Common myeloid progenitor, CD34-positive (primary cell): Measurements from ENCODE around the gene ZNF764.
A peak's percentile ranks its signal among the peaks of the same experiment; 100 is the strongest.

Experiments
- CTCF ChIA-PET: fragments of 350-600 bp; sonication (Branson Sonifier 250); formaldehyde crosslinking; loops from one replicate; lab custom pipeline; 2021; ENCODE audit warnings: antibody characterized with exemption; lab: Charles Lee
- POLR2A ChIA-PET: fragments of 350-600 bp; sonication (Branson Sonifier 250); formaldehyde crosslinking; loops from one replicate; lab custom pipeline; 2021; ENCODE audit warnings: antibody characterized with exemption; lab: Charles Lee
- DNase-seq, 3 donors: peaks; one replicate each; pipeline versions ENCODE4 v3.0.0 to v3.0.0-alpha.2; 2013
- H3K27ac ChIP-seq, 2 experiments: 1 replicate in 1 of 2; 2 replicates in 1 of 2; pipeline ENCODE4 v1.7.0; 2013; ENCODE audit warnings: inconsistent platforms in 2 of 2, low read length in 2 of 2, mild to moderate bottlenecking in 2 of 2, low read depth in 1 of 2, moderate library complexity in 1 of 2; ENCODE audit not compliant: severe bottlenecking in 2 of 2, insufficient read depth in 1 of 2, poor library complexity in 1 of 2
- H3K27me3 ChIP-seq, 5 experiments: replicated peaks in 2 of 5; 1 replicate in 3 of 5; 2 replicates in 2 of 5; pipeline versions ENCODE4 v1.6.1 to v1.7.0; 2013; ENCODE audit warnings: low read length in 4 of 5, mild to moderate bottlenecking in 2 of 5, moderate library complexity in 2 of 5, inconsistent platforms in 1 of 5; ENCODE audit not compliant: insufficient read depth in 5 of 5, control insufficient read depth in 4 of 5
- H3K36me3 ChIP-seq, 4 experiments: 1 replicate in 2 of 4; 2 replicates in 2 of 4; pipeline versions ENCODE4 v1.6.1 to v1.7.0; 2013; ENCODE audit warnings: low read length in 3 of 4, control low read depth in 1 of 4, mild to moderate bottlenecking in 1 of 4; ENCODE audit not compliant: control insufficient read depth in 4 of 4, insufficient read depth in 4 of 4
- H3K4me1 ChIP-seq, 4 experiments: 1 replicate in 3 of 4; 2 replicates in 1 of 4; pipeline versions ENCODE4 v1.6.1 to v1.7.1; 2013; ENCODE audit warnings: low read length in 3 of 4, mild to moderate bottlenecking in 3 of 4, control low read depth in 1 of 4, inconsistent platforms in 1 of 4, moderate library complexity in 1 of 4; ENCODE audit not compliant: control insufficient read depth in 4 of 4, insufficient read depth in 4 of 4; ENCODE audit errors: control extremely low read depth in 1 of 4
- H3K4me3 ChIP-seq, 7 experiments: 1 replicate in 4 of 7; 2 replicates in 3 of 7; pipeline versions ENCODE4 v1.5.1 to v1.7.0; 2013; ENCODE audit warnings: mild to moderate bottlenecking in 7 of 7, low read length in 6 of 7, moderate library complexity in 6 of 7, inconsistent platforms in 2 of 7, low read depth in 2 of 7, control low read depth in 1 of 7; ENCODE audit not compliant: insufficient read depth in 4 of 7, control insufficient read depth in 1 of 7; ENCODE audit errors: extremely low read depth in 1 of 7
- H3K9me3 ChIP-seq, 5 experiments: 1 replicate in 4 of 5; 2 replicates in 1 of 5; pipeline versions ENCODE4 v1.6.1 to v1.7.1; 2013; ENCODE audit warnings: low read length in 4 of 5, mild to moderate bottlenecking in 2 of 5, inconsistent platforms in 1 of 5, low read depth in 1 of 5, moderate library complexity in 1 of 5; ENCODE audit not compliant: control insufficient read depth in 4 of 5, insufficient read depth in 2 of 5; ENCODE audit errors: control extremely low read depth in 1 of 5
- WGBS: methylation state at CpG from one replicate; pipeline ENCODE4 v1.1.5; 2013; ENCODE audit not compliant: insufficient coverage; 5-methylcytosine and 5-hydroxymethylcytosine counted together

Gene ZNF764

GRCh38 chr16:30559690-30560089 is 1.5 kb upstream of the ZNF764 start:
- H3K27ac ChIP-seq: no peak overlapping the region
- POLR2A ChIA-PET: no interaction called here
- no peaks in the 10 kb centered on the region for H3K27me3 ChIP-seq
- H3K9me3 ChIP-seq: no peaks in the 10 kb centered on the region
- WGBS: 100% methylated on average over 4 of the region's 6 CpGs
- CTCF ChIA-PET: interaction anchor here (0.6 to 3.3 kb wide), 2 partner anchors 16 to 24 kb away, joined by 3 to 29 read pairs; partner anchors contain the start of gene ZNF747
- no peak overlapping the region for H3K4me3 ChIP-seq
- H3K4me1 ChIP-seq: peaks cover 0 to 24% (median 20%) of the 10 kb centered on the region in 4 experiments
- no peak for DNase-seq
- peaks cover 0 to 14% (median 13%) of the 10 kb centered on the region in 4 experiments for H3K36me3 ChIP-seq

DNA sequence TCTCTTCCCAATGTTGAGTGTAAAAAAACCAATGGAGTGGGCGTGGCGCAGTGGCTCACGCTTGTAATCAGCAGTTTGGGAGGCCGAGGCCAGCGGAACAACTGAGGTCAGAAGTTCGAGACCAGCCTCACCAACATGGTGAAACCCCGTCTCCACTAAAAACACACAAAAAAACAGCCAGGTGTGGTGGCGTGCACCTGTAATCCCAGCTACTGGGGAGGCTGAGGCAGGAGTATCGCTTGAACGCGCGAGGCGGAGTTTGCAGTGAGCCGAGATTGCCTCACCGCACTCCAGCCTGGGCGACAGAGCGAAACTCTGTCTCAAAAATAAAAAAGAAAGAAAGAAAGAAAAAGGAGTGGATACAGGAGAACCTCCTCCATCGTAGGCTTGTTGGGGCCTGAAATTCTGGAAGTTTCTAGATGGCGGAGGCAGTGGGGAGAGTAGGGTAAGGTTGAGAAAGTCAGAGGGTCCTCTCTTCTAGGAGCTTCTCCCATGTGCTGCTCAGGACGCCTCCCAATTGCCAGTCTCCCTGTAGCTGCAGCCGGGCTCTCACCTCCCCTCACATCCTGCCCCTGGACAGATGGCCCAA is 709 bp upstream of the ZNF764 start:
- peaks cover 0 to 25% (median 20%) of the 10 kb centered on the region in 4 experiments for H3K4me1 ChIP-seq
- no peaks in the 10 kb centered on the region for H3K9me3 ChIP-seq
- 97% methylated on average over 15 of the region's 21 CpGs for WGBS

GRCh38 chr16:30557707-30557956 is 542 bp downstream of the ZNF764 start:
- DNase-seq: no peak

More for the DNA sequence above, 709 bp upstream of the ZNF764 start:
- no peak for DNase-seq
- Histone ChIP-seq H3K27me3 (no peaks in the 10 kb centered on the region), H3K36me3 (peaks cover 0 to 22% (median 17%) of the 10 kb centered on the region in 4 experiments), H3K27ac (peak overlapping the region in 1 of 2 experiments; percentile 97), H3K4me3 (peak overlapping the region in 5 of 7 experiments; percentile 8 to 88 (median 75))
- ChIA-PET CTCF (interaction anchor here (0.6 to 3.3 kb wide), 5 partner anchors 8 to 109 kb away, joined by 3 to 29 read pairs (median 6); partner anchors contain the start of genes ZNF747 and ZNF785), POLR2A (interaction anchor here (1.2 to 2.7 kb wide), 3 partner anchors 13 to 27 kb away, joined by 3 to 17 read pairs (median 12); partner anchors contain the start of genes ZNF688 and ZNF747)

DNA sequence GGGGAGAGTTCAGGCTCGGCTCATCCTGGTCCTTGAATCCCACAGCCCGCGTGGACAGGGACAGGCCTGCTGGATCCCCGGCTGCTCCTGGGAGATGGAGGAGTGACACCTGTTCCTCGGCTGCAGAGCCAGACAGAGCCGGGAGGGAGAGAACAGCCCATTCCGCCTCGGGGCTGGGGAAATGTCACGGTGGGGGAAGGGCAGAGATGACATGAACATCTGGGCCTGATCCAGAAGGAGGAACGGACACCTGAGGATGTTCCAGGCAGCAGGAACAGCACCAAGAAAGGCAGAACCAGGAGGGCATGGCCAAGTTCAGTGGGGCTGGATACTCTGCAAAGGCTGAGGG is 2.1 kb downstream of the ZNF764 start:
- H3K4me3 ChIP-seq: no peak overlapping the region
- H3K27me3 ChIP-seq: no peaks in the 10 kb centered on the region
- DNase-seq: no peak
- 92% methylated on average over 7 of the region's 10 CpGs for WGBS
- H3K36me3 ChIP-seq: peaks cover 0 to 34% (median 19%) of the 10 kb centered on the region in 4 experiments
- ChIA-PET POLR2A (no interaction called here), CTCF (interaction anchor here (2.8 kb wide), 1 partner anchor 10 kb away, joined by 9 read pairs; no protein-coding TSS in a partner anchor)
- H3K27ac ChIP-seq: no peak overlapping the region
- H3K4me1 ChIP-seq: peaks cover 0 to 32% (median 27%) of the 10 kb centered on the region in 4 experiments
- no peaks in the 10 kb centered on the region for H3K9me3 ChIP-seq

More at GRCh38 chr16:30557707-30557956, 542 bp downstream of the ZNF764 start:
- peak overlapping the region; percentile 70 to 88 (median 81) for H3K4me3 ChIP-seq
- peak overlapping the region; percentile 84 to 97 for H3K27ac ChIP-seq
- H3K36me3 ChIP-seq: peaks cover 0 to 33% (median 19%) of the 10 kb centered on the region in 4 experiments
- no peaks in the 10 kb centered on the region for H3K9me3 ChIP-seq
- no peaks in the 10 kb centered on the region for H3K27me3 ChIP-seq
- CTCF ChIA-PET: interaction anchor here (0.6 to 3.3 kb wide), 10 partner anchors 9 to 108 kb away, joined by 3 to 29 read pairs (median 4); partner anchors contain the start of genes ZNF688, ZNF747 and ZNF785
- H3K4me1 ChIP-seq: peaks cover 0 to 37% (median 30%) of the 10 kb centered on the region in 4 experiments
- 0% methylated on average over 16 of the region's 17 CpGs for WGBS
- POLR2A ChIA-PET: interaction anchor here (0.6 to 2.7 kb wide), 3 partner anchors 13 to 22 kb away, joined by 6 to 17 read pairs (median 12); partner anchors contain the start of genes ZNF688 and ZNF747

DNA sequence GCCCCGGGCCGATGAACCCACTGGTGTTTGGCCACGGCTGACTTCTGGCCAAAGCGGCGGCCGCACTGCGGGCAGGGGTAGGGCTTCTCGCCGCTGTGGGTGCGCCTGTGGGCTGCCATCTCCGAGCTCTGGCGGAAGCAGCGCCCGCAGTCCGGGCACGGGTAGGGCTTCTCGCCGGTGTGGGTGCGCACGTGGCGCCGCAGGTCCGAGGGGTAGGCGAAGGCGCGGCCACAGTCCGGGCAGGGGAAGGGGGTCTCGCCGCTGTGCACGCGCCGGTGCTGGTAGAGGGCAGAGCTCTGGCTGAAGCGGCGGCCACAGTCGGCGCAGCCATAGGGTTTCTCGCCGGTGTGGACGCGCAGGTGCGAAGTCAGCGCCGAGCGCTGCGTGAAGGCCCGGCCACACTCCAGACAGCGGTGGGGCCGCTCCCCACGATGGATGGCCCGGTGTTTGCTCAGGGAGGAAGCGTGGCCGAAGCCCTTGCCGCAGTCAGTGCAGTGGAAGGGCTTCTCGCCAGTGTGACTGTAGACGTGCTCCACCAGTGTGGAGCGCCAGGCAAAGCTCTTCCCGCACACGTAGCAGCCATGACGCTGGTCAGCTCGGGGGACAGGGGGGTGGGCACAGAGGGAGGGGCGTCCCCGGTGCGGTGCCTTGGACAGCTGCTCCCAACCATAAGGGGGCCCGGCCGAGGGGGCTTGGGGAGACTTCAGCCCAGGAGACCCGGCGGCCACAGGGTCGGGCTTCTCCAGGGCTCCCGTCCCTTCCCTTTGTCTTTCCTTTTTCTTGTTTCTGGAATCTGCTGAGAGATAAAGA is 2.7 kb downstream of the ZNF764 start:
- Histone ChIP-seq H3K4me1 (peaks cover 0 to 28% (median 25%) of the 10 kb centered on the region in 4 experiments), H3K36me3 (peaks cover 0 to 34% (median 19%) of the 10 kb centered on the region in 4 experiments), H3K4me3 (no peak overlapping the region), H3K27me3 (no peaks in the 10 kb centered on the region), H3K27ac (no peak overlapping the region), H3K9me3 (no peaks in the 10 kb centered on the region)
- CTCF ChIA-PET: interaction anchor here (0.9 to 2.8 kb wide), 3 partner anchors 9 to 20 kb away, joined by 3 to 9 read pairs (median 4); no protein-coding TSS in a partner anchor
- POLR2A ChIA-PET: no interaction called here
- WGBS: 98% methylated on average over 58 of the region's 69 CpGs
- no peak for DNase-seq

GRCh38 chr16:30554557-30555314 is 3.4 kb downstream of the ZNF764 start:
- ChIA-PET POLR2A (no interaction called here), CTCF (interaction anchor here (0.9 to 1.5 kb wide), 5 partner anchors 9 to 61 kb away, joined by 3 to 4 read pairs (median 3); no protein-coding TSS in a partner anchor)
- Histone ChIP-seq H3K27ac (no peak overlapping the region), H3K27me3 (no peaks in the 10 kb centered on the region), H3K4me1 (peaks cover 0 to 28% (median 25%) of the 10 kb centered on the region in 4 experiments), H3K9me3 (no peaks in the 10 kb centered on the region), H3K4me3 (no peak overlapping the region), H3K36me3 (peaks cover 0 to 34% (median 19%) of the 10 kb centered on the region in 4 experiments)
- 98% methylated on average over 18 of the region's 18 CpGs for WGBS
- no peak for DNase-seq
